HG03039 (cell line): ENCODE measurements around the gene CCL20.

ENCODE experiments used
- ATAC-seq: cut with Tn5 transposase; IDR thresholded peaks from one replicate; pipeline ENCODE4 v1.9.1; 2021; ENCODE audit warnings: mild to moderate bottlenecking, moderate library complexity; ENCODE audit not compliant: unreplicated experiment

The CCL20 gene

GRCh38 chr2:227799202-227799601, 14.4 kb upstream of the CCL20 start:
- ATAC-seq = no peak

GRCh38 chr2:227802882-227803281, 10.8 kb upstream of the CCL20 start:
- no peak for ATAC-seq

GRCh38 chr2:227804975-227805374, 8.7 kb upstream of the CCL20 start:
- ATAC-seq = no peak

- no peak for ATAC-seq
Measured at GRCh38 chr2:227805578-227805977, 8.1 kb upstream of the CCL20 start.

GRCh38 chr2:227808936-227809335, 4.7 kb upstream of the CCL20 start:
- ATAC-seq = no peak

- ATAC-seq = no peak
Measured at GRCh38 chr2:227812001-227812400, 1.6 kb upstream of the CCL20 start.

- ATAC-seq = no peak
Measured at GRCh38 chr2:227813229-227813561, 447 bp upstream of the CCL20 start.

GRCh38 chr2:227815066-227815465, 1.4 kb downstream of the CCL20 start:
- no peak for ATAC-seq

- no peak for ATAC-seq
Measured at GRCh38 chr2:227816507-227817294, 3.1 kb downstream of the CCL20 start.

- no peak for ATAC-seq
Measured at GRCh38 chr2:227817336-227817735, 3.7 kb downstream of the CCL20 start.

GRCh38 chr2:227817850-227818674, 4.4 kb downstream of the CCL20 start:
- ATAC-seq = no peak

- ATAC-seq = no peak
Measured at GRCh38 chr2:227818675-227819397, 5.2 kb downstream of the CCL20 start.

GRCh38 chr2:227819398-227819697, 5.7 kb downstream of the CCL20 start:
- no peak for ATAC-seq

- no peak for ATAC-seq
Measured at GRCh38 chr2:227821043-227821942, 7.7 kb downstream of the CCL20 start.

- no peak for ATAC-seq
Measured at GRCh38 chr2:227822416-227823003, 8.9 kb downstream of the CCL20 start.

GRCh38 chr2:227823922-227824321, 10.3 kb downstream of the CCL20 start:
- ATAC-seq = no peak

- no peak for ATAC-seq
Measured at GRCh38 chr2:227824711-227825110, 11.1 kb downstream of the CCL20 start.

- ATAC-seq = no peak
Measured at GRCh38 chr2:227826019-227826521, 12.4 kb downstream of the CCL20 start.

GRCh38 chr2:227826563-227826962, 12.9 kb downstream of the CCL20 start:
- ATAC-seq = no peak

GRCh38 chr2:227827143-227827542, 13.5 kb downstream of the CCL20 start:
- ATAC-seq = no peak
